Vagina (tissue), 2 donors: ENCODE results near the gene KIR3DL3.
"Not testable (repeated sequence)": the region's sequence is repeated elsewhere in the genome, so short reads cannot be mapped to it uniquely, and the experiment has no call there.

Source experiments
- CTCF ChIP-seq, 3 experiments: fragments of 450-650 bp in 2 of 3; fragments of 200-600 bp in 1 of 3; sonication (generic) in 1 of 3; IDR thresholded peaks; one replicate each; pipeline ENCODE4 v1.5.1; 2017 to 2019; ENCODE audit warnings: antibody characterized with exemption in 3 of 3, mild to moderate bottlenecking in 2 of 3, moderate library complexity in 2 of 3
- POLR2AphosphoS5 ChIP-seq, 2 donors: sonication (generic); formaldehyde crosslinking; IDR thresholded peaks; one replicate each; pipeline ENCODE4 v1.9.0; 2017; ENCODE audit warnings: antibody characterized with exemption in 2 of 2, mild to moderate bottlenecking in 2 of 2, low read depth in 1 of 2; ENCODE audit not compliant: insufficient read depth in 1 of 2

- not testable (repeated sequence) for TF ChIP-seq CTCF (IDR thresholded peaks at IDR 0.05); POLR2AphosphoS5 (IDR thresholded peaks at IDR 0.05; ENCODE audit: insufficient read depth in 1 of 2, low read depth in 1 of 2)
These were observed 42.2 kb downstream of the KIR3DL3 start for GRCh38 chr19:54766464-54766863.
